NCI-H2029 treated with DMSO at 0.1 percent for 48 hours (cell line): ENCODE results near the gene RPL38.
"Not testable (repeated sequence)": the region's sequence is repeated elsewhere in the genome, so short reads cannot be mapped to it uniquely, and the experiment has no call there.

Source experiments
- DNase-seq: peaks from one replicate; lab custom pipeline; 2025; lab: John Stamatoyannopoulos, UW

Gene RPL38

DNA sequence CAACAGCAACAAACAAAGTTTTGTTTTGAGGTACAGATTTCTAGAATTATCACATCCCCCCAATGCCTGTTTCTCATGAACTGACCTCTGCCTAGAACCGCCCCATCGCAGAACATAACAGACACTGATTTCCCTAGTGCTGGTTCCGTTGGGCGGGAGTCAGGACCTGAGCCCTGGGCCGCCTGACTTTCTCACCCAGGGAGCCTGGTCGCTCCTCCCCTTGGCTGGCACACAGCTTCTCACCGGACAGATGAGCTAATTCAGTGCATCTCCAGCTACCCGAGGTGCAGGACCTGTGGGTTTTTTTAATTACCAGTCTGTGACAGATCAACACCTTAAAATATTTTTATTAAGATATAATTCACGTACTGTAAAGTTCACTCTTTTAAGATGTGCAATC, 20.1 kb upstream of the RPL38 start:
- no peak for DNase-seq

- no peak for DNase-seq
These were observed 17.8 kb upstream of the RPL38 start for GRCh38 chr17:74185571-74186185.

GRCh38 chr17:74186498-74186897, 17.0 kb upstream of the RPL38 start:
- DNase-seq = no peak

DNA sequence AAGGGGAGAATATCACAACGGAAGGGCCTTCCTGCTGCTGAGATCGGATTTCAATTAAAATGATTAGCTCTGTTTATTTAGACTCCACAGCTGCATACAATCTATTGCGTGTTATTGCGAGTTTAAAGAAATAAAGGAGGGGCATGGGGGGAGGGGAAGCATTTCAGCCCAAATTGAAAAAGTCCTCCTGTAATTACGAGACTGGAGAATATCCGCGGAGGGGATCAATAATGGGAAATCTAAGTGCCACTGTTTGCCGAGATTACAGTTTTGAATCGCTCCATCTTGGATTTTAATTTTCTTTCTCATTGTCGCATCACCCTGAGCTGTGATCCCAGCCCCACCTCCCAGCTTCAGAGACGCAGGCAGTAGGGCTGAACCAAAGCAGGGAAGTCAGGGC, 15.7 kb upstream of the RPL38 start:
- no peak for DNase-seq

DNA sequence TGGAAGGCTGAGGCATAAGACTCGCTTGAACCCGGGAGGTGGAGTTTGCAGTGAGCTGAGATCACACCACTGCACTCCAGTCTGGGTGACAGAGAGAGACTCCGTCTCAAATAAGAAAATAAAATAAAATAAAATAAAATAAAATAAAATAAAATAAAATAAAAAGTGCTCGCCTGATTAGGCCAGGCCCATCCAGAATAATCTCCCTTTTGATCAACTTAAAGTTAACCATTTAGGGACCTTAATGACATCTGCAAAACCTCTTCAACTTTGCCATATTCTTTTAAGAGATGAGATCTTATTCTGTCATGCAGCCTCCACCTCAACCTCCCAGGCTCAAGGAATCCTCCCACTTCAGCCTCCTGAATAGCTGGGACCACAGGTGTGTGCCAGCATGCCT, 14.8 kb upstream of the RPL38 start:
- not testable (repeated sequence) for DNase-seq

DNA sequence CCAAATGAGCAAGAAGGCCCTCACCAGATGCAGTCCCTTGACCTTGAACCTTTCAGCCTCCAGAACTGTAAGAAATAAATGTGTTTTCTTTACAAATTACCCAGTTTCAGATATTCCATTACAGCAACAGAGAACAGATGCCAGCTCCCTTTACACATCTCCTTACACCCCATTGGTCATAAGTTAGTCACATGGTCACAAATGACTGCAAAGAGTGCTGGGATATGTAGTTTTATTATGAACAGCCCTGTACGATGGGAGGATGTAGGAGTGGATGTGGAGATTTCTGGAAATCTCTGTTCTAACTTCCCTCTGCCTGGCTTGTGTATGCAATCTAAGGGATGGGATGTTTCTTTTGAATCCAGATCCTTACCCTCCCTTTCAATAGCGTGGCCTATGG, 13.3 kb upstream of the RPL38 start:
- DNase-seq = peak; percentile 46

- no peak for DNase-seq
These were observed 12.6 kb upstream of the RPL38 start for GRCh38 chr17:74190807-74191406.

- peak; percentile 64 for DNase-seq
These were observed 10.3 kb upstream of the RPL38 start for GRCh38 chr17:74192950-74193781.

GRCh38 chr17:74194682-74195081, 8.8 kb upstream of the RPL38 start:
- DNase-seq = no peak

- no peak for DNase-seq
These were observed 6.7 kb upstream of the RPL38 start for GRCh38 chr17:74196541-74197317.

DNA sequence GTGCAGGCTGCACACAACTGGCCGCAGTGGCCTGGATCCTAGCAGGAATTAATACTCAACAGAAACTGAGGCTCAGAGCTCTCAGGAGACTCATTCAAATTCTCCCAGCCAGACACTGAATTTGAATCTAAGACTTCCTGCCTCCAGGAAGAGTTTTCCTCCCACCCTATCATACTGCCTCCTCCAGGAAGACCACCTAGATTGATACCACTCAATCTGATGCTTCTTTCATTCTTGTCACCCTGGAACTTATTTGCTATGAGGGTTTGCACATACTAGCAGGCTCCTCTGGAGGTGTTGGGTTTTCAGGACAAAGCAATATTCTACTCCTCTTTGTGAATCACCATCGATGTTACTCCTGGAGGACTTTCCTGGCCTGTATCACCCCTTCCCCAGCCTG, 5.7 kb upstream of the RPL38 start:
- DNase-seq = no peak

DNA sequence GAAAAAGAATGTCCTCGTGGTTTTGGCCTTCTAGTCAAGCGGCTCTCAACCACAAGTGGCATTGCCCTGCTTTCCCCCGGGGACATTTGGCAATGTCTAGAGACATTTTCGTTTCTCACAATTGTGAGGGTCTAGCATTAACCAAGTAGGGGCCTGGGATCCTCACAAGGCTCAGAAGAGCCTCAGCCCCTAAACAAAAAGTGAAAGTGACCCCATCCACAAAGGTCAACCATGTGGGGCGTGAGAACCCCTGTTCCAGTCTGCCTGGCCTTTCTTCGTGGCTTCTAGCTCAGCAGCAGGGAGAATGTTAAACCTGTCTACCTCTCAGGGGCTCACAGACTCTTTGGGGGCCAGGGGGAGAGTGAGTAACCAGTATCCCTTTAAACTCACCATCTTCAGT, 4.8 kb upstream of the RPL38 start:
- no peak for DNase-seq

- no peak for DNase-seq
These were observed 4.0 kb upstream of the RPL38 start for GRCh38 chr17:74199306-74200092.

GRCh38 chr17:74200112-74200511, 3.4 kb upstream of the RPL38 start:
- no peak for DNase-seq

GRCh38 chr17:74201250-74201649, 2.2 kb upstream of the RPL38 start:
- peak; percentile 63 for DNase-seq

- DNase-seq = no peak
These were observed 1.5 kb upstream of the RPL38 start for GRCh38 chr17:74201948-74202347.

DNA sequence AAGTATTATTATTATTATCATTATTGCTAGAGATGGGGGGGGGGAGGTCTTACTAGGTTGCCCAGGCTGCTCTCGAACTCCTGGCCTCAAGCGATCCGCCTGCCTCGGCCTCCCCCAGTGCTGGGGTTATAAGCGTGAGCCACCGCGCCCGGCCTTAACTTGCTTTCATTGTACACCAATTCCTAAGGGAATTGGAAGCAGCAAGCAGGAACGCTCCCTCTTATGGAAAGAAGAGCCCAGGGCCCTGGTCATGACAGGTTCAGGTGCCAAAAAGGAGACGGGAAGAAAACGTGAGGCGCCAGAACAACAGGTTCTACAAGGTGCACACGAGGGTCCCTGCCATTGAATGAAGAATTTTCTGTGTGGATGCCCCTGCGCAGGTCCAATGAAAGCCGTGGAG, 540 bp upstream of the RPL38 start:
- DNase-seq = no peak

GRCh38 chr17:74204474-74204873, 996 bp downstream of the RPL38 start:
- no peak for DNase-seq

DNA sequence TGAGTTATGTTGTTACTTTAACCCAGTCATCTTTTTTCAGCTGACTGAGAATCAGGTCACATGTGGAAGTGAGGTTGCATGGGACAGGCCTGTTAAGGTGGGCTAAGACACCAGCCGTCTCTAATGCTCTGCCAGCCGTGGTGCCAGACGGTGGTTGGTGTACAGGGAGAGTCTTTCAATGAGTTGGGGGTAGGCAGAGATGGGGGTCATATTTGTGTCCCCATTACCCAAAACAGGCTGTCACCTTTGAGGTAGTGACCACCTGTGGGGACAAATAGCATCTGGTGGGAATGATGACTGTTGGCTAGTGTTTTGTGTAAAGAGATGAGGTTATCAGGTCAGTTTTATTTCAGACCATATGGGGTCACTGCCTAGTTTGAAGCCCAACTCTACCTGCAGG, 1.8 kb downstream of the RPL38 start:
- DNase-seq = no peak

DNA sequence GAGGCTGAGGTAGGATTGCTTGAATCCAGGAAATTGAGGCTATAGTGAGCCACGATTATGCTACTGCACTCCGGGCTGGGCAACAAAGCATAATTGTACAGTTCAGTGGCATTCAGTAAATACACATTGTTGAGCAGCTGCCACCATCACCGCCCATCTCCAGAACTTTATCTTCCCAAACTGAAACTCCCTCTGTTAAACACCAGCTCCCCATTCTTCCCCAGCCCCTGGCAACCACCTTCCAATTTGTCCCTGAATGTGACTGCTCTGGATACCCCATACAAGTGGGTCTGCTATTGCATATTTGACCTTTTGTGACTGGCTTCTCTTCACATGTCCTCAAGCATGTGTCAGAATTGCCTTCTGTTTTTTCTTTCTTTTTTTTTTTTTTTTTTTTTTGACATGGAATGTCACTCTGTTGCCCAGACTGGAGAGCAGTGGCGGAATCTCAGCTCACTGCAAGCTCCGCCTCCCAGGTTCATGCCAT, 2.9 kb downstream of the RPL38 start:
- no peak for DNase-seq
